Measurements from ENCODE around the gene LUC7L3.
A peak's percentile ranks its signal among the peaks of the same experiment; 100 is the strongest.

LUC7L3 gene

GRCh38 chr17:50763716-50764475 lies 44.5 kb downstream of the LUC7L3 start:
- DNase-seq (ENCODE audit: low read depth) = peak; percentile 96
- TF ChIP-seq, protein P1, sequence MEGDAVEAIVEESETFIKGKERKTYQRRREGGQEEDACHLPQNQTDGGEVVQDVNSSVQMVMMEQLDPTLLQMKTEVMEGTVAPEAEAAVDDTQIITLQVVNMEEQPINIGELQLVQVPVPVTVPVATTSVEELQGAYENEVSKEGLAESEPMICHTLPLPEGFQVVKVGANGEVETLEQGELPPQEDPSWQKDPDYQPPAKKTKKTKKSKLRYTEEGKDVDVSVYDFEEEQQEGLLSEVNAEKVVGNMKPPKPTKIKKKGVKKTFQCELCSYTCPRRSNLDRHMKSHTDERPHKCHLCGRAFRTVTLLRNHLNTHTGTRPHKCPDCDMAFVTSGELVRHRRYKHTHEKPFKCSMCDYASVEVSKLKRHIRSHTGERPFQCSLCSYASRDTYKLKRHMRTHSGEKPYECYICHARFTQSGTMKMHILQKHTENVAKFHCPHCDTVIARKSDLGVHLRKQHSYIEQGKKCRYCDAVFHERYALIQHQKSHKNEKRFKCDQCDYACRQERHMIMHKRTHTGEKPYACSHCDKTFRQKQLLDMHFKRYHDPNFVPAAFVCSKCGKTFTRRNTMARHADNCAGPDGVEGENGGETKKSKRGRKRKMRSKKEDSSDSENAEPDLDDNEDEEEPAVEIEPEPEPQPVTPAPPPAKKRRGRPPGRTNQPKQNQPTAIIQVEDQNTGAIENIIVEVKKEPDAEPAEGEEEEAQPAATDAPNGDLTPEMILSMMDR (IDR thresholded peaks at IDR 0.05; ENCODE audit: control insufficient read depth, extremely low read depth, insufficient read depth) = no peak
- H3K4me3 ChIP-seq (ENCODE audit: low read depth, low read length) = no peak overlapping the region

DNA sequence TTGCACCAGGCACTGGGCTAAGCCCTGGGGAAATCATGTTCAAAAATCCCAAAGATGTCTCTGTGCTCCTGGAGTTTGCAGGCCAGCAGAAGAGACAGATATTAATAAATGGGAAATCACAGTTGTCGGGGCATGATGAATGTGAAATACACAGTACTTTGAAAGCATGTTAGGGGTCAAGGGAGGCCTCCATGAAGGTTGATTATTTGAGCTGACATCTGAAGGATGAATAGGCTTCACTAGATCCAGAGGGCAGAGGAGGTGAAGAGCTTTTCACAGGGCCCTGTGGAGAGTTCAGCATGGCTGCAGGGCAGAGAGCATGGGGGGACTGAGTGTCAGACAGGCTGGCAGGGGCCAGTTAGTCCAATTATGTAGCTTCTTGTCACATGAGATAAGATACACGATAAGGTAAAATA lies 45.3 kb downstream of the LUC7L3 start:
- no peak for DNase-seq (ENCODE audit: low read depth)

GRCh38 chr17:50765454-50766221 lies 46.2 kb downstream of the LUC7L3 start:
- TF ChIP-seq, protein P1 (IDR thresholded peaks at IDR 0.05; ENCODE audit: control insufficient read depth, extremely low read depth, insufficient read depth) = no peak
- DNase-seq (ENCODE audit: low read depth) = no peak
- no peak overlapping the region for H3K4me3 ChIP-seq (ENCODE audit: low read depth, low read length)

More for the DNA sequence above, 45.3 kb downstream of the LUC7L3 start:
- TF ChIP-seq, protein P1 (IDR thresholded peaks at IDR 0.05; ENCODE audit: control insufficient read depth, extremely low read depth, insufficient read depth) = no peak
- H3K4me3 ChIP-seq (ENCODE audit: low read depth, low read length) = no peak overlapping the region

- no peak for DNase-seq (ENCODE audit: low read depth)
- TF ChIP-seq, protein P1 (IDR thresholded peaks at IDR 0.05; ENCODE audit: control insufficient read depth, extremely low read depth, insufficient read depth) = no peak
- no peak overlapping the region for H3K4me3 ChIP-seq (ENCODE audit: low read depth, low read length)
Observed at GRCh38 chr17:50766222-50767023, 47.0 kb downstream of the LUC7L3 start.

DNA sequence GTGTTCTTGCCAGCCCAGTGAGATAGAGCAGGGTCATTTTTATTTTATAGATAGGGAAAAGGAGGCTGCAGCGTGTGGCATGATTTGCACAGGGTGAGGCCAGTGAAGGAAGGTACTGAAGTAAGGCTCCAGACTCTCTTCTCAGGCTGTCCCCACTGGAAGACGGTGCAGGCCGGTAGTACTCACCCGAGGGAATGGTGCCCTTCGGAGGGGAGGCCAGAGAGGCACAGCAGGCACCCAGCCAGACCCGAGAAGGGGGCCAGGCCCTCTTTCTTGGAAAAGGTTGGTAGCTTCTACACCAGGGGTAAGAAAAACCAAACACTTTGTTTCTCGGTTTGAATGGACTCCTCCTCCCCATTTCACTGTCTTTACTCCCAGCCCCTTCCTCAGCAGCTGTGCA lies 47.6 kb downstream of the LUC7L3 start:
- TF ChIP-seq, protein P1 (IDR thresholded peaks at IDR 0.05; ENCODE audit: control insufficient read depth, extremely low read depth, insufficient read depth) = no peak

DNA sequence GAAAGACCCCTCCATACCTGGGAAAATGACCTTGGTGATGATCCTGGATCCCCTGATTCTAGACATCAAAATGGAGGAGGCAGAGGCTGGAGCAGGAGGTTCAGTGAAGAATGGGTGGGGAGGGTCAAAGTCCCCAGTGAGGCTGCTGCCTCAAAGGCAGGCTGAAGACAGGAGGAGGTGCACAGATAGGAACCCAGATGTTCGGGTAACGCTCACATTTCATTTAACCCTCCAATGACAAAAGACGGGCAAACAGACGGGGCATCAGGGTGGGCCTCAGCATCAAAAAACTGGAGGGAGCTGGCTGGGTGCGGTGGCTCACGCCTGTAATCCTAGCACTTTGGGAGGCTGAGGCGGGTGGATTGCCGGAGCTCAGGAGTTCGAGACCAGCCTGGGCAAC lies 48.0 kb downstream of the LUC7L3 start, which contains the start of gene ANKRD40CL:
TSS of gene ANKRD40CL (minus strand) at position 73 of the 400 bp plus-strand sequence. CDS start 605 bp downstream, outside the sequence.
- no peak within 1 kb of the TSS for H3K4me3 ChIP-seq (ENCODE audit: low read depth, low read length)
- TF ChIP-seq, protein P1 (IDR thresholded peaks at IDR 0.05; ENCODE audit: control insufficient read depth, extremely low read depth, insufficient read depth) = no peak

More for the DNA sequence above, 47.6 kb downstream of the LUC7L3 start:
- no peak overlapping the region for H3K4me3 ChIP-seq (ENCODE audit: low read depth, low read length)
- no peak for DNase-seq (ENCODE audit: low read depth)

More for the DNA sequence above, 48.0 kb downstream of the LUC7L3 start, which contains the start of gene ANKRD40CL:
- no peak for DNase-seq (ENCODE audit: low read depth)

All from LNCaP clone FGC (cell line).